HPDE6-E6E7 (cell line): ENCODE measurements around the gene EGFR.

Source experiments
- DNase-seq: peaks from one replicate; pipeline ENCODE4 v3.0.0; 2011; ENCODE audit warnings: missing footprints; ENCODE audit errors: extremely low spot score

EGFR gene

GRCh38 chr7:55081472-55082227 is 62.8 kb downstream of the EGFR start:
- DNase-seq = no peak

GRCh38 chr7:55082228-55082603 is 63.4 kb downstream of the EGFR start:
- DNase-seq = no peak

- no peak for DNase-seq
Measured at GRCh38 chr7:55083206-55083605, 64.4 kb downstream of the EGFR start.

GRCh38 chr7:55084307-55084706 is 65.5 kb downstream of the EGFR start:
- DNase-seq = no peak

- no peak for DNase-seq
Measured at GRCh38 chr7:55085511-55086412, 66.9 kb downstream of the EGFR start.

- no peak for DNase-seq
Measured at GRCh38 chr7:55086413-55087201, 67.8 kb downstream of the EGFR start.

GRCh38 chr7:55087521-55087961 is 68.7 kb downstream of the EGFR start:
- DNase-seq = no peak

GRCh38 chr7:55088107-55088506 is 69.3 kb downstream of the EGFR start:
- DNase-seq = no peak

GRCh38 chr7:55088620-55089019 is 69.8 kb downstream of the EGFR start:
- DNase-seq = no peak

GRCh38 chr7:55092186-55092974 is 73.6 kb downstream of the EGFR start:
- DNase-seq = no peak

GRCh38 chr7:55092975-55093373 is 74.2 kb downstream of the EGFR start:
- DNase-seq = no peak

- no peak for DNase-seq
Measured at GRCh38 chr7:55093674-55094073, 74.9 kb downstream of the EGFR start.

- DNase-seq = no peak
Measured at GRCh38 chr7:55094092-55094690, 75.4 kb downstream of the EGFR start.

GRCh38 chr7:55095672-55096071 is 76.9 kb downstream of the EGFR start:
- DNase-seq = no peak

- no peak for DNase-seq
Measured at GRCh38 chr7:55096323-55096722, 77.5 kb downstream of the EGFR start.

GRCh38 chr7:55097100-55097499 is 78.3 kb downstream of the EGFR start:
- DNase-seq = no peak

GRCh38 chr7:55099066-55099820 is 80.4 kb downstream of the EGFR start:
- DNase-seq = no peak

- DNase-seq = no peak
Measured at GRCh38 chr7:55099821-55100543, 81.2 kb downstream of the EGFR start.

GRCh38 chr7:55100544-55101327 is 81.9 kb downstream of the EGFR start:
- DNase-seq = no peak
